A204.1 (cell line): ENCODE results near the gene SLIRP.
"Not testable (repeated sequence)": the region's sequence is repeated elsewhere in the genome, so short reads cannot be mapped to it uniquely, and the experiment has no call there.

Experiments
- FAIRE-seq: peaks from 2 replicates; lab custom pipeline; 2012; peaks lifted over from hg19 to GRCh38; lab: Jason Lieb, UNC

Gene SLIRP

GRCh38 chr14:77707724-77708408 is at the start of gene SLIRP, which contains the start of gene ALKBH1:
Gene SLIRP (plus strand): TSS chr14:77708103. CDS start chr14:77708112, 9 bp downstream.
Gene ALKBH1 (minus strand): TSS chr14:77708023. CDS start chr14:77708004, 19 bp downstream.
- no peak for FAIRE-seq

GRCh38 chr14:77659831-77660230 is 48.1 kb upstream of the SLIRP start:
- no peak for FAIRE-seq

- FAIRE-seq, result no peak
These were observed 47.1 kb upstream of the SLIRP start for GRCh38 chr14:77660754-77661153.

GRCh38 chr14:77661562-77661961 is 46.3 kb upstream of the SLIRP start:
- FAIRE-seq, result not testable (repeated sequence)

- FAIRE-seq, result no peak
These were observed 44.6 kb upstream of the SLIRP start for GRCh38 chr14:77663293-77663692.

GRCh38 chr14:77667331-77667730 is 40.6 kb upstream of the SLIRP start:
- FAIRE-seq, result no peak

- FAIRE-seq, result no peak
These were observed 34.7 kb upstream of the SLIRP start for GRCh38 chr14:77673193-77673592.

GRCh38 chr14:77674931-77675330 is 33.0 kb upstream of the SLIRP start:
- FAIRE-seq, result no peak

GRCh38 chr14:77681196-77682157 is 26.4 kb upstream of the SLIRP start:
- no peak for FAIRE-seq

- FAIRE-seq, result no peak
These were observed 25.7 kb upstream of the SLIRP start for GRCh38 chr14:77682158-77682553.

- no peak for FAIRE-seq
These were observed 16.6 kb upstream of the SLIRP start for GRCh38 chr14:77691259-77691658.

GRCh38 chr14:77707355-77707723 is 564 bp upstream of the SLIRP start:
- no peak for FAIRE-seq

- no peak for FAIRE-seq
These were observed 846 bp downstream of the SLIRP start for GRCh38 chr14:77708749-77709148.

GRCh38 chr14:77709412-77709811 is 1.5 kb downstream of the SLIRP start:
- no peak for FAIRE-seq

GRCh38 chr14:77710364-77710763 is 2.5 kb downstream of the SLIRP start:
- no peak for FAIRE-seq

GRCh38 chr14:77714926-77715325 is 7.0 kb downstream of the SLIRP start:
- no peak for FAIRE-seq

GRCh38 chr14:77717608-77718305 is 9.9 kb downstream of the SLIRP start:
- FAIRE-seq, result no peak

GRCh38 chr14:77721437-77721836 is 13.5 kb downstream of the SLIRP start:
- no peak for FAIRE-seq

GRCh38 chr14:77722301-77722700 is 14.4 kb downstream of the SLIRP start:
- no peak for FAIRE-seq

- FAIRE-seq, result no peak
These were observed 23.1 kb downstream of the SLIRP start for GRCh38 chr14:77730976-77731497.

- FAIRE-seq, result no peak
These were observed 30.8 kb downstream of the SLIRP start for GRCh38 chr14:77738559-77739250.

GRCh38 chr14:77741438-77741837 is 33.5 kb downstream of the SLIRP start:
- no peak for FAIRE-seq
